GM21717 (cell line): ENCODE data around the gene RPAIN.
"Not testable (repeated sequence)": the region's sequence is repeated elsewhere in the genome, so short reads cannot be mapped to it uniquely, and the experiment has no call there.

Experiments
- ATAC-seq: cut with Tn5 transposase; IDR thresholded peaks from one replicate; pipeline ENCODE4 v1.9.1; 2021; ENCODE audit warnings: mild to moderate bottlenecking, moderate library complexity; ENCODE audit not compliant: unreplicated experiment

RPAIN gene

GRCh38 chr17:5429191-5429887, 9.4 kb downstream of the RPAIN start:
- ATAC-seq = no peak

GRCh38 chr17:5430413-5430999, 10.5 kb downstream of the RPAIN start:
- ATAC-seq = no peak

- ATAC-seq = not testable (repeated sequence)
These were observed 11.3 kb downstream of the RPAIN start for GRCh38 chr17:5431234-5431633.

- no peak for ATAC-seq
These were observed 12.1 kb downstream of the RPAIN start for GRCh38 chr17:5431949-5432556.

GRCh38 chr17:5434984-5435383, 15.0 kb downstream of the RPAIN start:
- ATAC-seq = no peak

GRCh38 chr17:5435781-5436315, 15.9 kb downstream of the RPAIN start:
- not testable (repeated sequence) for ATAC-seq

- ATAC-seq = no peak
These were observed 17.8 kb downstream of the RPAIN start for GRCh38 chr17:5437721-5438317.

- ATAC-seq = peak; percentile 66
These were observed 18.9 kb downstream of the RPAIN start, which contains the start of gene C1QBP for GRCh38 chr17:5438716-5439445. Gene C1QBP, minus strand, starts transcription at chr17:5439155. Its CDS starts 82 bp downstream, at chr17:5439073.

GRCh38 chr17:5439446-5439764, 19.4 kb downstream of the RPAIN start:
- ATAC-seq = no peak

- no peak for ATAC-seq
These were observed 23.7 kb downstream of the RPAIN start for GRCh38 chr17:5443728-5444127.

- ATAC-seq = no peak
These were observed 24.2 kb downstream of the RPAIN start for GRCh38 chr17:5444209-5444608.

- ATAC-seq = no peak
These were observed 26.8 kb downstream of the RPAIN start for GRCh38 chr17:5446786-5447185.

- ATAC-seq = no peak
These were observed 44.9 kb downstream of the RPAIN start for GRCh38 chr17:5464717-5465507.

GRCh38 chr17:5466295-5466694, 46.3 kb downstream of the RPAIN start:
- no peak for ATAC-seq

GRCh38 chr17:5467416-5467815, 47.4 kb downstream of the RPAIN start:
- no peak for ATAC-seq

GRCh38 chr17:5468075-5468473, 48.1 kb downstream of the RPAIN start:
- peak; percentile 23 for ATAC-seq

GRCh38 chr17:5472511-5472910, 52.5 kb downstream of the RPAIN start:
- no peak for ATAC-seq

GRCh38 chr17:5473906-5474305, 53.9 kb downstream of the RPAIN start:
- ATAC-seq = no peak

GRCh38 chr17:5478992-5479391, 59.0 kb downstream of the RPAIN start:
- no peak for ATAC-seq

GRCh38 chr17:5480962-5481361, 61.0 kb downstream of the RPAIN start:
- no peak for ATAC-seq
